Amniotic stem cell (primary cell): ENCODE measurements around the gene FOXP1.
"Not testable (repeated sequence)": the region's sequence is repeated elsewhere in the genome, so short reads cannot be mapped to it uniquely, and the experiment has no call there.

Experiments used
- DNase-seq: peaks from one replicate; lab custom pipeline; 2025; lab: John Stamatoyannopoulos, UW

FOXP1 gene

DNA sequence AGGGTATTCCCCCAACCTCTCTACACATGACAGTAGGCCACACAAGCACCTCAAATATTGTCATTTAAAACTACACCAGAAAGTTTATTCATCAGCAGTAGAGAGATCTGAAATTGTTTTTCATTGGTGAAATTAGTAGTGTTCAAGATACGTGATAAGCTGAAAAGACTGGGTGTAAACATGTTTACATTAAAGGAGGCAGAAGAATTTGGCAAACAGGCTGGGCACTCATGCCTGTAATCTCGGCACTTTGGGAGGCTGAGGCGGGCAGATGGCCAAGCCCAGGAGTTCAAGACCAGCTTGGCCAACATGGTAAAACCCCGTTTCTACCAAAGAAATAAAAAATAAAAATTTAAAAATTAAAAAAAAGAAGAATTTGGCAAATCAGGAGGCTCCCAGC lies 255.6 kb downstream of the FOXP1 start:
- DNase-seq, result no peak

DNA sequence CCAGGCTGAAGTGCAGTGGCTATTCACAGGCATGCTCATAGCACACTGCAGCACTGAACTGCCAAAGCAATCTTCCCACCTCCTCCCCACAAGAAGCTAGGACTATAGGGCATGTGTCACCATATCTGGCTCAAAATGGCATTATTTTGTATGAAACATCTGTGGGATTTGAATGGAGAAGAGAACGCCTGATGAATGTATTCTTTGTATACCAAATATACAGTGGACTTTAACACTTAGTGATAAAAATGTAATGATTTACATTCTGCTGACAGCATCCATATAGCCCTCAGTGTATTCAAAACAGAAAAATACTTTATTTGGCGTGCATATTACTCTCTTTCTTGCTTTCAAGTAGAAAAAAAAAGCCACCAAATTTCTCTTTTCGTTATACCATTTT lies 257.8 kb downstream of the FOXP1 start:
- no peak for DNase-seq

DNA sequence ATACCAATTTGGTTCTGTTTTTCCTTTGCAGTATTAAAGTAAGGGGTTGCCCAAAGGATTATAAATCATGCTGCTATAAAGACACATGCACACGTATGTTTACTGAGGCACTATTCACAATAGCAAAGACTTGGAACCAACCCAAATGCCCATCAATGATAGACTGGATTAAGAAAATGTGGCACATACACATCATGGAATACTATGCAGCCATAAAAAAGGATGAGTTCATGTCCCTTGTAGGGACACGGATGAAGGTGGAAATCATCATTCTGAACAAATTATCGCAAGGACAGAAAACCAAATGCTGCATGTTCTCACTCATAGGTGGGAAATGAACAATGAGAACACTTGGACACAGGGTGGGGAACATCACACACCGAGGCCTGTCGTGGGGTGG lies 259.3 kb downstream of the FOXP1 start:
- not testable (repeated sequence) for DNase-seq

DNA sequence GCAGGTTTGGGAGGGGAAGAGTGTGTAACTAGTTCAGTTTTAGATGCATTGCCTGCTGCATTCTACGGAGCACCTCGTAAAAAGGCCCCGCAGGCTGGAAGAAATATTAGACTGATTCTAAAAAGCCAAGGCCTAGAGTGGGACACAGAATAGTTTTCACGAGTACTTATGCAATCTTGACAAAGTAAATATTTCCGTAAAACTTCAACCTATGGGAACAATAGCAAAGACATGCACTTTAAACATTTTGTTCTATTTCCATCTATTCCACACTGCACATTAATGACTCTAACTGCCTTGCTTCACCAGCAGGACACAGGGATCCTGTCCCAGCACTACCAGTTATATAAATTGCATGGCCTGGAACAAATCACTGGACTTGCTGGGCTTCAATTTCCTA lies 260.0 kb downstream of the FOXP1 start:
- no peak for DNase-seq

DNA sequence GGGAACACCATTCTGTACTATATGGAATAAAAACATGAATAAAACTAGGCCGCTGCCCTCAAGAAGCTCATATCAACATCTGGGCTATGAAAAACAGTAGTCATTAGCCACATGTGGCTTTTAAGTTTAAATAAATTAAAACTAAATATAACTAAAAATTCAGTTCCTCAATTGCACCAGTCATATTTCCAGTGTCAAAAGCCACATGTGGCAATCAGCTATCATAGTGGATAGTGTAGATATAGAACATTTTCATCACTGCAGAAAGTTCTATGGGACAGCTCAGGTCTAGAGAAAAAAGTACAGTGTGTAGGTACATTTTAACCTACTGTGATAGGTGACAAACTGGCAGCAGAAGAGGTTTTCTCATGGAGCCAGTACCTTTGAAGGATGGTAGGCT lies 261.4 kb downstream of the FOXP1 start:
- DNase-seq, result no peak

DNA sequence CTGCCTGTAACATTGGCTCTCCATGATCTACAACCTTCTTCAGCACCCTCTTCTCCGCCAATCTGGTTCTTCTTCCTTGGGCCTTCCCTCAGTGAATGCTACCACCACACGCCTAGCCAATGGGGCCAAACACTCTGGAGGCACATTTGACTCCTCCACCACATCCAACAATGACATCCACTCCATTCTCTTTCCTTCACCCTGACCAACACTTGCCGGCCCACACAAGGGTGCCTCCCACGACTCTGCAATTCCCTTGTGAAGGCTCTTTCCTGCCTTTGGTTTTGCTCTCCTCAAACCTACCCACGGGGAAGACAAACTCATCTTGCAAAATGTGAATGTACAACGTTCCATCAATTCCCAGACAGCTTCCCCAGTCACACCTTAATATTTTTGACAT lies 263.8 kb downstream of the FOXP1 start:
- DNase-seq, result no peak

DNA sequence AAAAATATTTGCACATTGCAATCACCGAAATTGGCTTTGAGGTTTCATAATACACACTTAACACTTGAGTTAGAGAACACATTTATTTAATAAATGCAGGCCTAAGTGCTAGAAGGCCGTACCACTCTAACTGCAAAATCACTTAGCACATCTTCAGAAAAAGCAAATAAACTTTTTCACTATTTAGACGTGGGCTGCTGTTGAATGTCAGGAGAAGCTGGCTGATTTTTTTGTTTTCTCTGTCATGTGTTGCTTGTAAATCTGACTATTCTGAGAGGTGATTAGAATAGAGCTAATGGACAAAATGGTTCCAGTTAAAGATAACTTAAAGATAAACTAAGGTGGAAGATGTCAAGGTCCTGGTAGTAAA lies 265.1 kb downstream of the FOXP1 start:
- no peak for DNase-seq

DNA sequence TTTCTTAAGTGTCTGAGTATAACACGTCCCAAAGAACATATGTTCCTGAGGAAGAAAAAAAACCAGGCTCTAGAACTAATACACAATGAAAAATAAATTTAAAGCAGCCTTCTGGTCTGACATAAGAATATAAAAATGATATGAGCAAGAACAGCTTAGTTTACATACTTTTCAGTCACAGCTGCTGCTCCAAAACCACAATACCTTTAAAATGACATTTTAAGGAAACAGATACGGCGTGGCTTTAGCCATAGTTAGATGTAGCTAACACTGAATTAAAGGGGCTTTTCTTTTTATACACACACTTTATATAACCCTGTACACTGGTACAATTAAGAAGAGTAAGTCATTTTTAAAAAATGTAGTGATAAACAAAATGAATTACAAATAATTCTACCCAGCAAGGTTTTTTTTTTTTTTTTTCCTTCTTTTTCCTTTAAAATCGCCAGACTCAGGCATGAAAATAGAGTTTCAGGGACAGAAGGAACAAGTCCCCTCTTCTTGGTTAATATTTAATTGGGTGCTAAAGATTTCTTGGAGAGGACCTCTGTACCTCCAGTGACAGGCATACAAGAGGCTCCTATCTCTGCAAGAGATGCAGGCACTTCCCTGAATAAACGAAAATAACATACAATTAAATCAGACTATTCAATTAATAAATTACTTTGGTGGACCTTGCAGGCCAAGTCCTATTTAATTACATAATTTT lies 265.6 kb downstream of the FOXP1 start:
- no peak for DNase-seq

DNA sequence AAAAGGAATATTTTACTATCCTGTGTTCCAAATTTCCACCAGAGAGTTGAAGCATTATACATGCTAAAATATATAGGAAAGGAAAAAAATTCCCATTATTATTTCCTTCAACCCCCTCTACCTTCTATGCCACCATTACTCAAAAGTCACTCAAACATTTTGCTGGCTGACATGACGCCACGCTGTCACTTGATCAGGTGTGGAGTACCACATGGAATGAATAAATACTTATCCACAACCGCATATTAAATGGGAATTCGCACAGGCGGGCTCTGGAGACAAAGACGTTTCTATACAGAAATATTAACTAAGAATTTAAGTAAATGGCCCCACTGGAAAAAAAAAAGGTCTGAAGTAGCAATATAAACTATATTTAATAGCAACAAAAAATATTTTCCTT lies 266.4 kb downstream of the FOXP1 start:
- no peak for DNase-seq

DNA sequence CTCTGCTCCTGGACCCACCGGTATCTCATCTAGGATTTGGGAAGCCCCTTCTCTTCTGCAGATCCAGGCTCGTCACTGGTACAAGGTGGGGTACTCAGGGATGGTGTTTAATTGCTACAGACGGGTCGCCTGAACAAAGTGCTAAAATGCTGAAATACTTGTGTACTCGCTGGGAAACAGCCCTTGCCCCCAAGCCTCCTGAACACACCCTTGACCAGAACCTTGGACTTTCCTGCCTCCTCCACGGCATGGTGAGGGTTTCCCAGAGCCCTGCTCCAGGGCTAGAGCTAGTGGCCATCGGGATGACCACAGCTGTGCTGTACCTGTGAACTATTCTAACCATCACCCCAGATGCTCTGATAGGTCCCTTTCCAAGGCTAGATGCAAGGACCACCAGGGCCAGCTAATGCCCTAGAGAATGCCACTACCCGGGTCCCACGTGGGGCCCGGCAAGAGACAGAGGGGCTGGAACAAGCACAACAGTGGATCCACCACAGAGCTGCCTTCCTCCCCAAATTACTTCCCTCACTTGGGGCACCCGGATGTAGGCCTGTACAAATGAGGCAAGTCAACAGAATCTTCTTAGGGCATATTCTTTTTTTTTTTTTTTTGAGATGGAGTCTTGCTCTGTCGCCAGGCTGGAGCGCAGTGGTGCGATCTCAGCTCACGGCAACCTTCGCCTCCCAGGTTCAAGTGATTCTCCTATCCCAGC lies 267.3 kb downstream of the FOXP1 start:
- no peak for DNase-seq

DNA sequence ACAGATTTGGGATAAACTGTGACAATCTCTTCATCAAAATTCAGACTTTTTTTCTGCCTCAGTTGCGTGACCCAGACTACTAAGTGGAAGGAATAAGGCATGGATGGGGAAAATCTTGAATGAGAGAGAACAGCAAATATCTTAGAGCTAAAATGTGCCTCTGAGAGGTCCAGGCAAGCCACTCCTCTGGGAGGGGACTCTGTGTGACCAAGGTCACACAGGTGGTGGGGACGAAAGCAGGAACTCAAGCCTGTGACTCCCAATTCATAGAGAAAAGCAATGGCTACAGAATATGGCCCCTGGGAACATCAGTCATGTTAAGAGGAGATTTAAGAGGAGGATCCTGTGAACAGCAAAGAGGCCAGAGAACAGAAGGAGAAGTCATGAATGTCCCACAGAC lies 268.1 kb downstream of the FOXP1 start:
- DNase-seq, result no peak

DNA sequence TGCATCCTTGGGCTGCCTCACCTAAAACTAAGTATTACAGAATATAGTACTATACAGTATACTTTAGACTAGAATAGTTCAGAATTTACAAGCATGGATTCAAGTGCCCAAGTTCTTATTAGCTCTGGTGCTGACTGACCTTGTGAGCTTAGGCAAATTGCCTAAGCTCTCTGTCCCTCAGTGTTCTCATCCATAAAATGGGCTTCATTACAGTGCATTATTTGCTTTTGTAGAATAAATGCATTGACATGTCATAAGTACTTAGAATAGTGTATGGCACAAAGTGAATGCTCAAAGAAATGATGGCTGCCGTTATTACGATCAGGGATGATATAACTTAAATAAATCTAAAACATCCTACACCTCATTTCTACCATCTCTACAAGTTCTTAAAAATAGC lies 269.7 kb downstream of the FOXP1 start:
- no peak for DNase-seq

DNA sequence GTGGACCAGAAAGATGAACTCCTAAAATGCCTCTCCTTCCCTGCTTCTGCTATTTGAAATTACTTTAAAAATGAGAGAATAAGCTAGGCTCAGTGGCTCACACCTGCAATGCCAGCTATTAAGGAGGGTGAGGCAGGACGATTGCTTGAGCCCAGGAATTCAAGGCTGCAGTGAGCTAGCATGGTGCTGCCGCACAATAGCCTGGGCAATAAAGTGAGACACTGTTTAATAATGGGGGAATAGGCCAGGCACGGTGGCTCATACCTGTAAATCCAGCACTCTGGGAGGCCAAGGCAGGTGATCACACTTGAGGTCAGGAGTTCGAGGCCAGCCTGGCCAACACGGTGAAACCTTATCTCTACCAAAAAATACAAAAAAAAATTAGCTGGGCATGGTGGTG lies 271.1 kb downstream of the FOXP1 start:
- DNase-seq, result no peak

DNA sequence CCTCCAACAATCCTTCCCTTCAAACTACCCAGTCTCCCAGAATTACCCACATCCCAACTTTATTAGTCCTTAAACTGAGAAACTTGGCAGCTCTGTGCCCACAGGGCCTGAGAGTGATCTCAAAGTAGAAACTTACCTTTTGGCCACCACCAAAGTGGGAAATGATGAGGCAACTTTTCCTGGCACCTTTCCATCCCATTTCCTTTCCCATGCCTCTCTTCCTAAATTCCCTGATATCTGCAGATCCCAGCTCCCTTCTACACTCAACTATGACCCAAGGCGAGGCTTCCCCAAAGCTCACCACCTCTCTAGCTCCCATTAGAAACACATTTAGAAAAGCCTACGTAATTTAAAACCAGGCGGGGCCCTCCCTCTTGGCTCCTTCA lies 271.9 kb downstream of the FOXP1 start:
- DNase-seq, result no peak

DNA sequence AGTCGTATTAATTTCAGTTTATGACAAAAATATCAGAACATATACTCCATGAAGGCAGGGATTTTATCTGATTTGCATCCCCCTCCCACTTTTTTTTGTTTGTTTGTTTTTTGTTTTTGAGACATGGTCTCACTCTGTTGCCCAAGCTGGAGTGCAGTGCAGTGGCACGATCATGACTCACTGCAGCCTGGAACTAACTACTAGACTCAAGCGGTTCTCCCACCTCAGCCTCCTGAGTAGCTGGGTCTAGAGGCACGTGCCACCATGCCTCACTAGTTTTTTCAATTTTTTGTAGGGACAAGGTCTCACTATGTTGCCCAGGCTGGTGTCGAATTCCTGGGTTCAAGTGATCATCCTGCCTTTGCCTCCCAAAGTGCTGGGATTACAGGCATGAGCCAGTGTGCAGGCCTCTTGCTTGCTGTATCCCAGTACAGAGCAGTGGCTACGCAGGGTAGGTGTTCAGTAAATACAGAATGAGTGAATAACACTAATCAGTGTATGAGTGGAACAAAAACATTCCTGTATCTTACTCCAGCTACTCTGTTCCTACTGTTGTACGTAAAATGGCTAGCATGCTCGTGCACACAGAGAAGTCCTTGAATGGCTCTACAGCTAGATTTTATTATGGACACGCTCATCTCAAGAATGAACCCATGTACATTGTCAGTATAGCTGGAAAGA lies 272.4 kb downstream of the FOXP1 start:
- DNase-seq, result no peak

DNA sequence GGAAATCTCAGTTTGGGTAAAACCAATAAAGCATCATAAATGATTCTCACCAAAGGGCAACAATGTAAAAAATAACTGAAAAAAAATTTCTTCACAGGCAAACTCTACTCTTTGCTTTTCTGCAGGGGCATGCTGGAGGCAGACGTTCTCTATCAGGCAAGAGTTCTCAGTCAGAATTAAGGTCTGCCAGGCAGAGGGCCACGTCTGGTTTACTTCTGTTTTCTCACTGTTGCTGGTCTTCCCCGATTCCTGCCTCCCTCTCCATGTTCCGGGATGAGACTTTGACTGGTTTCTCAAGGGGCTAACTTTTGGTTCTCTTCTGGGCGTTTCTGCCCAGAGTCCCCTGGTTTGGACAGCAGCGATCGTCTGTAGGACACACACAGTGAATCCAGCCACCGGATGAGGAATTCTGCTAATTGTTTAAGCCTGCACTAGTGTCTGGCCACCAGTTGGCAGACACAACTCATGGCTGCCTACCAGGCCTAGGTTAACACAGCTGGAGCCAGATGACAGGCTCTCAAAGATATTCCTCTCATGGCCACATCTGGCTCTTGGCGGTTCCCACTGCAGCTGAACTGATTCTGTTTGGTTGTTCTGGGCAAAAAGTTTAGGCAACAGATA lies 273.1 kb downstream of the FOXP1 start:
- DNase-seq, result no peak

DNA sequence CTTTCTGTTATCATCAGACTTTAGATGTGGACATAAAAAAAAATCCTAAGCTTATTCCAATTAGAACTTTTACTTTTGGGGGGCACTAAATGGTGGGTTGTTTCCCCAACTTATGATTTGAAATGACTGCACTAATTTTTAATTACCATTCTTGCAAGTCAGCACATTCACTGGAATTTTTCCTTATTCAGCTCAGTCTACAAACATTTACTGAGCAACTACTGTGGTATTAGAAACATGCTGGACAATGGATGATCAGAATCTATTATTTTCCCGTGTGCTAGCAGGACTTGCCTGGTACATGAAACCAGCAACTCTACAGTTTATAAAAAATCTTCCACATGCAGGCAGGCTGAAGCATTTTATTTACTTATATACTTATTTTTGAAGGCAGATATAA lies 273.6 kb downstream of the FOXP1 start:
- no peak for DNase-seq

DNA sequence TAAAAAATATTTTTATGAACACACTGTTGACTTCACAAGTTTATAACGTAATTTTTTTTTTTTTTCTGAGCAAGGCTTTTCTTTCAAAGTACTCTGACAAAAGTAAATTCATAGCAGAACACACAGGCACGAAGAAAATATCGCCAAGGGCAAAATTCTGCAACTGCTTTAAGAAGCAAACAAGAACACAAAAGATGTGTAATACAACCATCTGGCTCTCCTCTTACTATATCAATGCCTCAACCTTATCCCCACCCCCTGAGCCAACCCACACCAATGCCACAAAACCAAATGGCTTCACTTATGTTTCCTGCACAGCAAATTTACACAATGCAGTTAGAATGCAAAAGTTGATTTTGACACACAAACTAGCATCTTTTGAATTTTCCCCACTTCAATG lies 274.2 kb downstream of the FOXP1 start:
- no peak for DNase-seq

DNA sequence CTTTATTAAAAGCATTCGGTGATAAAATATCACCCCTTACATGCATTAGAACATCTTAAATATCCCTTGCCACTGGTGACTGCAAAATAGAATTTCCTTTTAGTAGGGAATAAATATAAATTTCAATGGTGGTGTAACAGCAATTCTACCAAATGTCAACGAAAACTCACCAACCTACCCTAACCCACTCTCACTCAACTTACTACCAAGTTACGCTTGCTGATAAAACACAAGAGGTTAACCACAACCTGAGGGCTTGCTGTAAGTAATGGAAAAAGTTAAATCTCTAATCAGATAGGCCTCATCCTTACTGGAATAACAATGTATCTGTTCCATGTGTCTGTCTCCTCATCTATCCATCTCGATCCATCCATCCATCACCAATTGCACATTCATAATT lies 274.7 kb downstream of the FOXP1 start:
- no peak for DNase-seq

DNA sequence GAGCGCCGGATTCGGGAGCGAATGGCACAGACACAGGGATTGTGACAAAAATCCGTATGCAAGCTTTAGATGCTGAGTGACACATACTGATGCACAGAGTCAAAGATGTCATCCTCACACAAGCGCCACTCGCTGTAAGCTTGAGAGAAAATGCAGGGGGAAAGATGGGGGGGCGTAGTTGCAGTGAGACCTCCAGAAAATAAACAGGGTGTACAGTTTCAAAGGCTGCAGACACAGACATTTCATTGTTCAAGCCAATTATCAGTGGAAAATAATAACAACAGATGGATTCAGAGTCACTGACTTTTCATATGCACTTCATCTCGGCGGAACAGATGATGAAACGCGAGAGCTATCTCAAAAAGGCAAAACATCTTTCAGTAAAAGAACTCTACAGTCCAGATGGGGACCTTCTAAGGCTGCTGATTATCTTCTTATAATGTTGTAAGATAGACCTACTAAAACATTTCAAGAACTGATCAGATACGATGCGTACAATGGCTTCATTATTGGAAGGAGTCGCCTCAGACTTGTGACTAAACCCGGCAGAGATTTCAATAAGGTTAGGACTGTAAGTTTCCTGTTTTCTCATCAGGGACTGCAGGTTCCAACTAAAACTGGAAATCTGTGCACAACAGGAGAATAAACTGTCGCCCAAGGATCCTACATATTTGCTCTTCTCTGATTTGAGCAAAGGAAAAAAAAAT lies 275.4 kb downstream of the FOXP1 start:
- no peak for DNase-seq

DNA sequence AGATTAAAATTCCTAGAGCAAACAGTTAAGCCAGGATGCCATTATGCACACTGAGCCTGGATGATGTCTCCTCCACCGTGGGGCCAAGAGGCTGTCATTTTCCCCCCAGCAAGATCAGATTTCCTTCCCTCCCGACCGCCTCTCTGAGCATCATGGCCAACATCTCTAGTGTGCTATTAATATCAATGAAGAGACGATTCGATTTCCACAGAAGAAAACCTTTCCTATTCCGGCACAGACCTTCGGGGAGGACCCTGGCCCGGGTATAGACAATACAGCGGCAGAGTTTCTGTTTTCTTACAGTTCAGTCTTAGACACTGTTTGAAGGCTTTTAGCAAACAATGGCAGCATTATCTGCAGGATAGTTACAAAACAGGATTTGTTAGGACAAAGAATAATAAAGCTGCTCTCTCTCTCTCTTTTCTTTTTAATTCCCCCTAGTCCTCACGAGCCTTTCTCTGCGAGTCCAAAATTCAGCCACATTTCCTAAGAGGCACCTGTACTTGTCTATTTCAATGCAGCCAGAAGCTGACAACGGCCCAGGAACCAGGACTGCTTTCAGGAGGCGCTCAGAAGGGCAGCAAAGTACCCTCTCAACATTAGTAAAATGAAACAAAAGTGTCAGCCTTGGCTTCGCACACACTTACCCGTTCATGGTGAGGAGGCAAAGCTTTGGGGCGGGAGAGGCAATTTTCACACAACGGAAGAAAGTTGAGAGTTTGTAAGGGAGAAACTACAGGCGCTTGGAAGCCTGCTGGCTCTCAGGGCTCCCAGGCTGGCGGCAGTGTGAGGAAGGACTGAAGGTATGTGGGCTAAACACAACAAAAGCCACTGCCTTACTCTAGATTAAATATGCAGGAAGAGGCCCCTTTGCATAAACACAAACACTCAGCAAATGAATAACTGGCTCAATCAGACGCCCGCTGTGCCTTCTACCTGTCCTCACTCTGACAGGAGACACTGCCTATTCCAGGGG lies 278.0 kb downstream of the FOXP1 start:
- DNase-seq, result no peak
